ENCODE measurements around the gene MS4A6A.

MS4A6A gene

DNA sequence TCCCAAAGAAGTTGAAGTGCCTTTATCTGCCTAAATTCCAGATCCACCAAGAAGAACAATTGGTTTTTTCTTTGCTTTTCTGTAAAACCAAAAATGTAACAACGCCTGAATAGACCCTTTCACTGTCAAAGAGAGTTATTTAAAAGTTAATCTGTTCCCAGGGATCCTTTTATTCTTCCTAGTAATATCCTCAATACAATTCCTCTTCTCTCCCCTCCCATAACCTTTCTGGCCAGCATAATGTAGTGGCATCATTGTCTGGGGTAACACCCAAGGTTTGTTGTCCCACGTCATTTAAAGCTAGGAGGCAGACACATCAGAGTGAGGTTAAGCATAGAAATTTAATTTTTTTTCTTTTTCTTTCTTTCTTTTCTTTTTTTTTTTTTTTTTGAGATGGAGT lies 54.5 kb downstream of the MS4A6A start:
- no peak for DNase-seq (ENCODE audit: low read depth)

DNA sequence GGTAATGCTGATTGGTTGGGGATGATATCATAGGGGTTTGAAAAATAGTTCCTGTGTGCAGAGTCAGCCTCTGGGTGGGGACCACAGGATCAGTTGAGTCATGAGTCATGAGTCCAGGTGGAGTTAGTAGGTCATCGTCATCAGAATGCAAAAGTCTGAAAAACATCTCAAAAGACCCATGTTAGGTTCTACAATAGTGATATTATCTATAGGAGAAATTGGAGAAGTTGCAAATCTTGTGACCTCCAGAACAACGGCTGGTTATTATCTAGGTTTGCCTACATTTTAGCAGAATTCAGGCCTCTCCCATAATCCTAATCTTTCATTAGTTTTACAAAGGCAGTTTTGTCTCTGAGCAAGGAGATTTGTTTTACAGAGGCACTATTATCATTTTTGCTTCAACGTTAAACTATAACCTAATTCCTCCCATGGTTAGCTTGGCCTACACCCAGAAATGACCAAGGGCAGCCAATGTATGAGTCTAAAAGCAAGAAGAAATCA lies 55.5 kb downstream of the MS4A6A start:
- DNase-seq (ENCODE audit: low read depth) = no peak

DNA sequence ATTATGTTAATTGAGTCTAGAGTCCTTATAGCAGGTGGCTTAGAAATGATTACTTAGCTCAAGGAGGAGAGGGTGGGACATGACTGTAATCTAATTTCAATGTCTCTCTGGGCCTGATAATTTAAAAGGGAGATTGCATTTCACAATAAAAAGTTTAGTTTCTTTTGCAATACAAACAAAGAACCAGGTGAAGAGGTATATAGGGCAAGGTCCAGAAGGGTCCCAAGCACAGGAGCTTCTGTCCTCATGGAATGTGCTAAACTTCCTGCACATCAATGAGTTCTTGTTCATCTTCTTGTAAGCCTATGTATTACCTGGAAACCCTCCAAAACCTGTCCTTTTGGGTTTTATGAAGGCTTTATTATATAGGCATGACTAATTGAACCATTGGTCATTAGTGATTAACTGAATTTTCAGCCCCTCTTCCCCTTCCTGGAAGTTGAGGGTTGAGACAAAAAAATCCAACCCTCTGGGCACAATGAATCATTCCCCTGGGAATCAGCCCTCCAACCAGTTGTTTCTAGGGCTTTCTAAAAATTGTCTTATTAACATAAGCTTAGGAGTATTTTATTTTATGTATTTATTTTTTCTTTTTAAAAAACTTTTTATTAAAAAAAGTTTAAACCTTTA lies 56.8 kb downstream of the MS4A6A start:
- DNase-seq (ENCODE audit: low read depth) = no peak

DNA sequence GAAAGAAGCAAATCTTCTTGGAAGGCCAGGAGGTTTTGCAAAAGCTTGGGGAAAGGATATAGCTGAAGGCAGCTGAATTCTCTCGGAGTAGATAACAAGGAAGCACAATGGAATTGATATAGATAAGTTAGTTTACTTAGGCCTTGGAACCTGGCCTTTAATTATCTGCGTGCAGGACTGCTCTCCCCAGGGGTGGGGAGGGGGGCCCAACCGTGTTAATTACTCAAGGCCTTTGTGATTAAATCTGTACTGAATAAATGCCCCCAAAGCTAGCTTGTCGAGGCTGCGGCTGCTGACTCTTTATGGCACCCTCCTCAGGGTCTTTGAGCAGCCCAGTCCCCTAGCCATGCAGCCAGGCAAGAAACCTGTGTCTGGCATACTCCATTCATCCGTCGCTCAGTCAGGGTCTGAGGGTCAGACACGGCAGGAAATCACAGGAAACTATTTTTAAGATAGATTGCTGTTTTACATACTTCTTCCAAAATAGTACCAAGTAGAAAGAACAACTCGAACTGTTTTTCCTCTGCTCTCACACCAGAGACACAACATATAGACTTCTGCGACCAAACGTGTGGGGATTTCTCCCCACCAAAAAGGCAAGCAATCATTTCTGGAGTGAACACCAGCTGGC lies 58.0 kb downstream of the MS4A6A start:
- no peak for DNase-seq (ENCODE audit: low read depth)

Data from HS-5 (cell line).